Thyroid gland (tissue), 4 donors: Measurements from ENCODE around the gene AGPAT1.

Experiments
- POLR2A ChIP-seq, 2 donors: fragments of 450-650 bp; IDR thresholded peaks; one replicate each; pipeline ENCODE4 v1.6.1; 2017; ENCODE audit warnings: antibody characterized with exemption in 2 of 2, mild to moderate bottlenecking in 2 of 2, moderate library complexity in 1 of 2
- TF ChIP-seq, protein P1 (sequence below), 6 experiments: fragments of 200-600 bp in 3 of 6; fragments of 450-650 bp in 3 of 6; sonication (generic) in 3 of 6; IDR thresholded peaks; one replicate each; pipeline ENCODE4 v1.5.1; 2016 to 2019; ENCODE audit warnings: antibody characterized with exemption in 6 of 6, mild to moderate bottlenecking in 2 of 6, inconsistent platforms in 1 of 6, moderate library complexity in 1 of 6

DNA sequence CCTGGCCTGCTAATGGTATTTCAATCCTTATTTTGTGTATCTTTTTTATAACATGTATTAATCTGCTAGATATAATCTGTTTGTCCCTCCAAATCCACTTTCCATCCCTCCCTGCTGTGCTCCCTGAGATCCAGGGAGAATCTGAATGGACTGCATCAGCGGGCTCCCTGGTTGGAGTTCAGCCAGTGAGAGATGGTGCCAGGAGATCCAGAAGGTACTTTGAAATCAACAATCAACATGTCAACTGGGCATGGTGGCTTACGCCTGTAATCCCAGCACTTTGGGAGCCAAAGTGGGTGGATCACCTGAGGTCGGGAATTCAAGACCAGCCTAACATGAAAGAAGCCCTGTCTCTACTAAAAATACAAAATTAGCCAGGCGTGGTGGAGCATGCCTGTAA is 52.2 kb downstream of the AGPAT1 start:
- TF ChIP-seq, protein P1, sequence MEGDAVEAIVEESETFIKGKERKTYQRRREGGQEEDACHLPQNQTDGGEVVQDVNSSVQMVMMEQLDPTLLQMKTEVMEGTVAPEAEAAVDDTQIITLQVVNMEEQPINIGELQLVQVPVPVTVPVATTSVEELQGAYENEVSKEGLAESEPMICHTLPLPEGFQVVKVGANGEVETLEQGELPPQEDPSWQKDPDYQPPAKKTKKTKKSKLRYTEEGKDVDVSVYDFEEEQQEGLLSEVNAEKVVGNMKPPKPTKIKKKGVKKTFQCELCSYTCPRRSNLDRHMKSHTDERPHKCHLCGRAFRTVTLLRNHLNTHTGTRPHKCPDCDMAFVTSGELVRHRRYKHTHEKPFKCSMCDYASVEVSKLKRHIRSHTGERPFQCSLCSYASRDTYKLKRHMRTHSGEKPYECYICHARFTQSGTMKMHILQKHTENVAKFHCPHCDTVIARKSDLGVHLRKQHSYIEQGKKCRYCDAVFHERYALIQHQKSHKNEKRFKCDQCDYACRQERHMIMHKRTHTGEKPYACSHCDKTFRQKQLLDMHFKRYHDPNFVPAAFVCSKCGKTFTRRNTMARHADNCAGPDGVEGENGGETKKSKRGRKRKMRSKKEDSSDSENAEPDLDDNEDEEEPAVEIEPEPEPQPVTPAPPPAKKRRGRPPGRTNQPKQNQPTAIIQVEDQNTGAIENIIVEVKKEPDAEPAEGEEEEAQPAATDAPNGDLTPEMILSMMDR (IDR thresholded peaks at IDR 0.05), result no peak
- TF ChIP-seq POLR2A (IDR thresholded peaks at IDR 0.05), result no peak
